Fibroblast of lung (primary cell): ENCODE results near the gene MTR.

Source experiments
- EZH2 ChIP-seq: IDR thresholded peaks from 2 replicates; pipeline ENCODE4 v1.5.1; 2012; ENCODE audit warnings: low read length, control low read depth, mild to moderate bottlenecking; ENCODE audit errors: missing control alignments
- TF ChIP-seq, protein P1 (sequence below), 2 donors: IDR thresholded peaks in 1 of 2; conservative IDR thresholded peaks in 1 of 2; 1 replicate in 1 of 2; 2 replicates in 1 of 2; pipeline ENCODE4 v1.5.1; 2011 to 2012; ENCODE audit warnings: low read length in 2 of 2, control low read depth in 1 of 2, inconsistent platforms in 1 of 2, low read depth in 1 of 2, mild to moderate bottlenecking in 1 of 2

DNA sequence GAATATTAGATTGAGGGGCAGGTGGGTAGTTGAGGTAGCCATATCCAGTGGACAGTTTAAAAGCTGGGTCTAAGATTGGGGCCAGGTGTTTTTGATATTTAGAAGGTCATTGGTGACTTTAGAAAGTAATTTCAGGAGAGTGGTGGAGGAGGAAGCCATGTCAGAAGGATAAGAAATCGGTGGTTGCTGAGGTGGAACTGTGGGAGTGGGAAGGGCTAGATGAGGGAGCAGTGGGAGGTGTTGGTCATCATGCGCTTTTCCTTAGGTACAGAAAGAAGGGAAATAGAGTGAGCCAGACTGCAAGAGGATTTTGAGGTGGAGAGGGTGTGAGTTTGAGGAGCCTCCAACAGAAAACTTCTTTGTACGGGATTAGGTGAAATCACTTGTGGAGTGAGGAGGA lies 7.2 kb downstream of the MTR start:
- TF ChIP-seq, protein P1, sequence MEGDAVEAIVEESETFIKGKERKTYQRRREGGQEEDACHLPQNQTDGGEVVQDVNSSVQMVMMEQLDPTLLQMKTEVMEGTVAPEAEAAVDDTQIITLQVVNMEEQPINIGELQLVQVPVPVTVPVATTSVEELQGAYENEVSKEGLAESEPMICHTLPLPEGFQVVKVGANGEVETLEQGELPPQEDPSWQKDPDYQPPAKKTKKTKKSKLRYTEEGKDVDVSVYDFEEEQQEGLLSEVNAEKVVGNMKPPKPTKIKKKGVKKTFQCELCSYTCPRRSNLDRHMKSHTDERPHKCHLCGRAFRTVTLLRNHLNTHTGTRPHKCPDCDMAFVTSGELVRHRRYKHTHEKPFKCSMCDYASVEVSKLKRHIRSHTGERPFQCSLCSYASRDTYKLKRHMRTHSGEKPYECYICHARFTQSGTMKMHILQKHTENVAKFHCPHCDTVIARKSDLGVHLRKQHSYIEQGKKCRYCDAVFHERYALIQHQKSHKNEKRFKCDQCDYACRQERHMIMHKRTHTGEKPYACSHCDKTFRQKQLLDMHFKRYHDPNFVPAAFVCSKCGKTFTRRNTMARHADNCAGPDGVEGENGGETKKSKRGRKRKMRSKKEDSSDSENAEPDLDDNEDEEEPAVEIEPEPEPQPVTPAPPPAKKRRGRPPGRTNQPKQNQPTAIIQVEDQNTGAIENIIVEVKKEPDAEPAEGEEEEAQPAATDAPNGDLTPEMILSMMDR (conservative IDR thresholded peaks at IDR 0.05 in 1 of 2, IDR thresholded peaks at IDR 0.05 in 1 of 2; ENCODE audit: low read depth in 1 of 2, low read length in 2 of 2), result no peak
- no peak for TF ChIP-seq EZH2
